K562 (cell line): Measurements from ENCODE around the gene EME1. TPM values are rescaled to one million over a fixed set of nuclear protein-coding genes. Genes with fewer than 3 reads are reported as not detected.
A peak's percentile ranks its signal among the peaks of the same experiment; 100 is the strongest.

Experiments used
- ADNP ChIP-seq: fragments of 200-800 bp; sonication (Bioruptor generic); IDR thresholded peaks from 2 replicates; pipeline ENCODE4 v1.6.1; 2016; ENCODE audit warnings: missing genetic modification characterization, missing compliant biosample characterization
- ASH1L ChIP-seq: fragments of 450-650 bp; IDR thresholded peaks from 2 replicates; pipeline ENCODE4 v1.6.1; 2018; ENCODE audit warnings: borderline replicate concordance, mild to moderate bottlenecking, low read depth; ENCODE audit not compliant: partially characterized antibody
- BRF1 ChIP-seq: IDR thresholded peaks from 3 replicates; pipeline ENCODE4 v1.6.1; 2011; ENCODE audit warnings: borderline replicate concordance, mild to moderate bottlenecking; ENCODE audit not compliant: insufficient read length; ENCODE audit errors: extremely low read depth
- CBX5 ChIP-seq: IDR thresholded peaks from 2 replicates; pipeline ENCODE4 v1.6.1; 2014; ENCODE audit warnings: low read depth, borderline replicate concordance
- HCFC1 ChIP-seq: IDR thresholded peaks from 2 replicates; pipeline ENCODE4 v1.6.1; 2012; ENCODE audit warnings: low read depth, low read length, improper control_type of control experiment
- HDAC1 ChIP-seq, 2 experiments: fragments of 450-650 bp; IDR thresholded peaks; 2 replicates each; pipeline ENCODE4 v1.6.1; 2016 to 2017; ENCODE audit warnings: inconsistent platforms in 1 of 2, mild to moderate bottlenecking in 1 of 2, moderate library complexity in 1 of 2
- HIVEP1 ChIP-seq: fragments of 250-450 bp; sonication (Bioruptor Pico); IDR thresholded peaks from 2 replicates; pipeline ENCODE4 v1.4.0; 2020; ENCODE audit warnings: mild to moderate bottlenecking
- KAT7 ChIP-seq: sonication (generic); formaldehyde crosslinking; IDR thresholded peaks from 2 replicates; pipeline ENCODE4 v1.8.0; 2022; ENCODE audit warnings: missing genetic modification reagents, mild to moderate bottlenecking, borderline replicate concordance
- KLF13 ChIP-seq: fragments of 450-650 bp; IDR thresholded peaks from 2 replicates; pipeline ENCODE4 v1.6.1; 2016; ENCODE audit warnings: missing genetic modification characterization, low read depth, mild to moderate bottlenecking, missing compliant biosample characterization, moderate library complexity, borderline replicate concordance
- MYBL2 ChIP-seq, 2 experiments: fragments of 450-650 bp in 1 of 2; sonication (generic) in 1 of 2; formaldehyde crosslinking in 1 of 2; IDR thresholded peaks; 2 replicates each; pipeline versions ENCODE4 v1.6.1 to v1.8.1; 2017 to 2022; ENCODE audit warnings: borderline replicate concordance in 1 of 2, inconsistent platforms in 1 of 2, low read depth in 1 of 2, mild to moderate bottlenecking in 1 of 2, missing genetic modification reagents in 1 of 2, moderate library complexity in 1 of 2
- MYC ChIP-seq, 2 experiments: fragments of 250-450 bp in 1 of 2; sonication (Bioruptor Pico) in 1 of 2; IDR thresholded peaks; 2 replicates each; pipeline versions ENCODE4 v1.5.1 to v1.6.1; 2012 to 2021; ENCODE audit warnings: low read depth in 2 of 2, borderline replicate concordance in 1 of 2, improper control_type of control experiment in 1 of 2, low read length in 1 of 2, mild to moderate bottlenecking in 1 of 2, moderate library complexity in 1 of 2
- TAF7 ChIP-seq: fragments of 450-650 bp; IDR thresholded peaks from 2 replicates; pipeline ENCODE4 v1.6.1; 2016; ENCODE audit warnings: missing genetic modification characterization, missing compliant biosample characterization
- THAP7 ChIP-seq: fragments of 250-450 bp; sonication (Bioruptor Pico); IDR thresholded peaks from 2 replicates; pipeline ENCODE4 v1.5.0; 2021
- VEZF1 ChIP-seq: fragments of 200-800 bp; sonication (Bioruptor generic); IDR thresholded peaks from 2 replicates; pipeline ENCODE4 v1.6.1; 2017; ENCODE audit warnings: missing genetic modification characterization, missing compliant biosample characterization
- YY1 ChIP-seq, 3 experiments: IDR thresholded peaks; 2 replicates each; pipeline ENCODE4 v1.6.1; 2011; ENCODE audit warnings: low read length in 2 of 3, mild to moderate bottlenecking in 2 of 3, moderate library complexity in 2 of 3, borderline replicate concordance in 1 of 3, control low read depth in 1 of 3, low read depth in 1 of 3; ENCODE audit not compliant: insufficient read depth in 3 of 3, insufficient replicate concordance in 2 of 3, control insufficient read depth in 1 of 3, insufficient read length in 1 of 3; ENCODE audit errors: extremely low read depth in 1 of 3
- ZBTB17 ChIP-seq: fragments of 450-650 bp; formaldehyde crosslinking; IDR thresholded peaks from 2 replicates; pipeline ENCODE4 v1.4.0; 2020; ENCODE audit warnings: mild to moderate bottlenecking
- ZNF224 ChIP-seq: sonication (generic); formaldehyde crosslinking; IDR thresholded peaks from 2 replicates; pipeline ENCODE4 v1.8.0; 2022; ENCODE audit warnings: mild to moderate bottlenecking, missing genetic modification reagents
- ZNF347 ChIP-seq: fragments of 450-650 bp; formaldehyde crosslinking; IDR thresholded peaks from 2 replicates; pipeline ENCODE4 v1.4.0; 2020; ENCODE audit warnings: low read depth, mild to moderate bottlenecking, moderate library complexity
- ZNF354B ChIP-seq: fragments of 250-450 bp; sonication (Bioruptor Pico); IDR thresholded peaks from 2 replicates; pipeline ENCODE4 v1.4.0; 2020
- ZNF77 ChIP-seq: fragments of 250-450 bp; sonication (Bioruptor Pico); IDR thresholded peaks from 2 replicates; pipeline ENCODE4 v1.5.0; 2020
- ZNF785 ChIP-seq: fragments of 250-450 bp; sonication (Bioruptor Pico); IDR thresholded peaks from 2 replicates; pipeline ENCODE4 v1.4.0; 2020; ENCODE audit warnings: mild to moderate bottlenecking
- polyA plus RNA-seq, 8 experiments: library from polyadenylated mRNA; depleted of rRNA in 4 of 8; stranded (reverse) in 5 of 8; unstranded in 3 of 8; fragments of >200 nt; fragmentation: Nextera tagmentation in 2 of 8; fragmentation: Illumina TruSeq in 1 of 8; extraction: Ambion mirVana in 2 of 8; extraction: Trizol in 1 of 8; gene quantifications; 2 replicates each; pipeline versions ENCODE4 v1.2.1 to v1.2.3, GENCODE V29; 2011 to 2014; ENCODE audit warnings: inconsistent platforms in 1 of 8, missing spikeins in 1 of 8
- total RNA-seq, 7 experiments: library from RNA; depleted of rRNA in 6 of 7; stranded (reverse); fragments of >200 nt in 6 of 7; fragmentation: Illumina TruSeq in 2 of 7; extraction: Trizol in 2 of 7; gene quantifications; 2 replicates each; pipeline versions ENCODE4 v1.2.1 to v1.2.3, GENCODE V29; 2011 to 2021; ENCODE audit warnings: low replicate concordance in 1 of 7
- TF ChIP-seq, protein P1 (sequence below): fragments of 250-450 bp; sonication (Bioruptor Pico); IDR thresholded peaks from 2 replicates; pipeline ENCODE4 v1.5.0; 2021

EME1 gene
- total and polyA plus RNA-seq, 9 of the 15 experiments (the other 6 are each of a cell fraction or from before 2014, with no cell fraction given): 14.6 to 44.1 (median 24.0) TPM

DNA sequence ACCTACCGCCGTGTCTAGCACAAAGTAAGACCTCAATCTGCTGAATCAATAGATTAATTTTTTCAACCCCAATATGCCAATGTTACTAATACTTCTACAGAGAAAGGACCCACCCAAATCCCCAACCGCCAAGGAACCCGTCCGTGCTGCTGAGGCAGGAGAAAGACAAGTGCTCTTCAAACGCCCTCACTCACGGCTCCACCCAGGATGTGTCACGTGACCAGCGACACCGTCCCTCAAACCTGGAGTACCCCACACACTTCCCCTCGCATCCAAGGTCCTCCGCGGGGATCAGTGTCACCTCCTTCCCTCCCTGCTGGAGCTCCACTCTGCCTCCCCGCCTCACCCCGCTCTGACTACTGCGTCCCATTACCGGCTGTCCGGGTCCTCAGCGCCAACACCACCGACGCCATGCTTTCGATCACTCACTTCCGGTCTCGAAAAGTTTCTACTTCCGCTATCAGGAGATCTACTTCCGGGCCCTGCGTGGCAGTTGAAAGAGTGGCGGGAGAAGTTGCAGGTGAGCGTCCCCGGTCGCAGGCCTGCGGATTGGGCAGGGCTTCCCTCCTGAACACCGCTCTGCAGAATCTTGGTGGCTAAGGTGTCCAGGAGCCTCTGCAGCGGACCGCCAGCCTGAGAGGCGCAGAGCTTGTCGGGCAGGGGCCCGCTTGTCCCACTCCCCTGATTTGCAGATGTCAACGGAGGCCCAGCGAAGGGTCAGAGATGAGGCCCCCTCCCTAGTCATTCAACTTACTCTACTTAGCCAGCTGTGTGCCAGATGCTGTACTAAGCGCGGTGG, at the start of gene EME1, which contains the start of gene MRPL27 (continued):
- TF ChIP-seq VEZF1 (CRISPR knock-in tag) (0 out of 2 replicates have a peak, but pooled peaks have one; percentile 30), KLF13 (tag) (no peak; the same call in 1 of the 2 replicates), BRF1 (no peak), MYBL2 (IDR thresholded peaks at IDR 0.05; ENCODE audit: low read depth) (peak; percentile 85), MYBL2 (CRISPR knock-in tag; IDR thresholded peaks at IDR 0.05; ENCODE audit: borderline replicate concordance) (no peak), ASH1L (peak; percentile 73), YY1 (IDR thresholded peaks at IDR 0.05; ENCODE audit: borderline replicate concordance in 1 of 3, control insufficient read depth in 1 of 3, extremely low read depth in 1 of 3, insufficient read depth in 3 of 3, insufficient read length in 1 of 3, insufficient replicate concordance in 2 of 3, low read depth in 1 of 3, low read length in 2 of 3) (peak; percentile 71 to 92 (median 90)), HDAC1 (IDR thresholded peaks at IDR 0.05) (peak; percentile 70 to 100; a peak in 3 of 4 replicates), THAP7 (no peak), KAT7 (CRISPR knock-in tag) (peak; percentile 72; the same call in 1 of the 2 replicates), CBX5 (no peak), HCFC1 (peak; percentile 77), HIVEP1 (CRISPR knock-in tag) (no peak), ADNP (tag) (no peak), TAF7 (tag) (peak; percentile 98), ZNF354B (CRISPR knock-in tag) (no peak), ZNF785 (CRISPR knock-in tag) (no peak), ZNF224 (0 out of 2 replicates have a peak, but pooled peaks have one; percentile 36), MYC (IDR thresholded peaks at IDR 0.05; ENCODE audit: low read depth, low read length) (peak; percentile 98), MYC (CRISPR knock-in tag; IDR thresholded peaks at IDR 0.05; ENCODE audit: borderline replicate concordance, low read depth) (peak; percentile 78; the same call in 1 of the 2 replicates), ZNF347 (CRISPR knock-in tag) (no peak), ZNF77 (CRISPR knock-in tag) (no peak), ZBTB17 (CRISPR knock-in tag) (peak; percentile 78)
- TF ChIP-seq, protein P1, sequence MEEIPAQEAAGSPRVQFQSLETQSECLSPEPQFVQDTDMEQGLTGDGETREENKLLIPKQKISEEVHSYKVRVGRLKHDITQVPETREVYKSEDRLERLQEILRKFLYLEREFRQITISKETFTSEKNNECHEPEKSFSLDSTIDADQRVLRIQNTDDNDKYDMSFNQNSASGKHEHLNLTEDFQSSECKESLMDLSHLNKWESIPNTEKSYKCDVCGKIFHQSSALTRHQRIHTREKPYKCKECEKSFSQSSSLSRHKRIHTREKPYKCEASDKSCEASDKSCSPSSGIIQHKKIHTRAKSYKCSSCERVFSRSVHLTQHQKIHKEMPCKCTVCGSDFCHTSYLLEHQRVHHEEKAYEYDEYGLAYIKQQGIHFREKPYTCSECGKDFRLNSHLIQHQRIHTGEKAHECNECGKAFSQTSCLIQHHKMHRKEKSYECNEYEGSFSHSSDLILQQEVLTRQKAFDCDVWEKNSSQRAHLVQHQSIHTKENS (CRISPR knock-in tag): no peak
